NCI-H524 treated with DMSO at 0.1 percent for 48 hours (cell line): ENCODE data around the gene FSTL4.
"Not testable (repeated sequence)": the region's sequence is repeated elsewhere in the genome, so short reads cannot be mapped to it uniquely, and the experiment has no call there.

ENCODE experiments used
- DNase-seq: peaks from one replicate; lab custom pipeline; 2025; lab: John Stamatoyannopoulos, UW

Gene FSTL4

GRCh38 chr5:133222521-133222920, 389.8 kb downstream of the FSTL4 start:
- DNase-seq: no peak

- no peak for DNase-seq
Observed at GRCh38 chr5:133222040-133222439, 390.3 kb downstream of the FSTL4 start.

- no peak for DNase-seq
Observed at GRCh38 chr5:133220851-133221674, 391.3 kb downstream of the FSTL4 start.

GRCh38 chr5:133219296-133219695, 393.0 kb downstream of the FSTL4 start:
- no peak for DNase-seq

GRCh38 chr5:133216138-133216537, 396.2 kb downstream of the FSTL4 start:
- DNase-seq: not testable (repeated sequence)

- DNase-seq: no peak
Observed at GRCh38 chr5:133214153-133214820, 398.1 kb downstream of the FSTL4 start.

GRCh38 chr5:133205649-133206048, 406.7 kb downstream of the FSTL4 start:
- no peak for DNase-seq

- no peak for DNase-seq
Observed at GRCh38 chr5:133205204-133205603, 407.1 kb downstream of the FSTL4 start.

GRCh38 chr5:133203317-133204305, 408.7 kb downstream of the FSTL4 start:
- DNase-seq: no peak

- DNase-seq: no peak
Observed at GRCh38 chr5:133202066-133202665, 410.2 kb downstream of the FSTL4 start.

- DNase-seq: no peak
Observed at GRCh38 chr5:133201310-133201709, 411.0 kb downstream of the FSTL4 start.

- DNase-seq: no peak
Observed at GRCh38 chr5:133200256-133200655, 412.1 kb downstream of the FSTL4 start.

GRCh38 chr5:133199417-133200178, 412.7 kb downstream of the FSTL4 start:
- no peak for DNase-seq

- DNase-seq: no peak
Observed at GRCh38 chr5:133198511-133198910, 413.8 kb downstream of the FSTL4 start.

- DNase-seq: no peak
Observed at GRCh38 chr5:133196441-133197085, 415.8 kb downstream of the FSTL4 start.

GRCh38 chr5:133195250-133195649, 417.1 kb downstream of the FSTL4 start:
- DNase-seq: no peak

- no peak for DNase-seq
Observed at GRCh38 chr5:133193794-133194193, 418.5 kb downstream of the FSTL4 start.

GRCh38 chr5:133192716-133193115, 419.6 kb downstream of the FSTL4 start:
- no peak for DNase-seq

- DNase-seq: no peak
Observed at GRCh38 chr5:133189881-133190280, 422.5 kb downstream of the FSTL4 start.

- DNase-seq: no peak
Observed at GRCh38 chr5:133179405-133179804, 432.9 kb downstream of the FSTL4 start.
